Neutrophil (primary cell): ENCODE data around the gene CDC42.
"Not testable (repeated sequence)": the region's sequence is repeated elsewhere in the genome, so short reads cannot be mapped to it uniquely, and the experiment has no call there.

Experiments
- H3K27ac ChIP-seq: fragments of 200-600 bp; sonication (generic); 2 replicates; pipeline ENCODE4 v1.5.1; 2016; ENCODE audit warnings: mild to moderate bottlenecking, moderate library complexity
- H3K27me3 ChIP-seq: fragments of 200-600 bp; sonication (generic); 2 replicates; pipeline ENCODE4 v1.6.0; 2016; ENCODE audit warnings: mild to moderate bottlenecking
- H3K36me3 ChIP-seq: fragments of 200-600 bp; sonication (generic); 2 replicates; pipeline ENCODE4 v1.5.1; 2017
- H3K4me1 ChIP-seq, 2 experiments: fragments of 200-600 bp in 1 of 2; sonication (generic) in 1 of 2; 1 replicate in 1 of 2; 2 replicates in 1 of 2; pipeline versions ENCODE4 v1.5.1 to v1.6.1; 2013 to 2016; ENCODE audit warnings: low read depth in 1 of 2, low read length in 1 of 2, mild to moderate bottlenecking in 1 of 2, moderate library complexity in 1 of 2; ENCODE audit not compliant: control insufficient read depth in 1 of 2, insufficient read depth in 1 of 2
- H3K4me3 ChIP-seq, 2 experiments: fragments of 200-600 bp in 1 of 2; sonication (generic) in 1 of 2; 1 replicate in 1 of 2; 2 replicates in 1 of 2; pipeline ENCODE4 v1.5.1; 2013 to 2016; ENCODE audit warnings: low read depth in 1 of 2, low read length in 1 of 2, mild to moderate bottlenecking in 1 of 2, moderate library complexity in 1 of 2
- H3K9me3 ChIP-seq: fragments of 200-600 bp; sonication (generic); 2 replicates; pipeline ENCODE4 v1.5.1; 2016
- TF ChIP-seq, protein P1 (sequence below): fragments of 200-600 bp; sonication (generic); IDR thresholded peaks from 2 replicates; pipeline ENCODE4 v1.5.1; 2016; ENCODE audit warnings: antibody characterized with exemption

CDC42 gene

GRCh38 chr1:22052115-22053016 lies at the start of gene CDC42:
TSS of gene CDC42 (plus strand) at chr1:22052709. CDS start at chr1:22078479, 25,770 bp downstream.
- Histone ChIP-seq H3K27ac (peak within 1 kb of the TSS; percentile 100), H3K4me1 (peaks cover 60 to 65% of the 10 kb centered on the region in 2 experiments), H3K36me3 (peaks cover 10% of the 10 kb centered on the region), H3K4me3 (peak within 1 kb of the TSS; percentile 78 to 79), H3K27me3 (no peaks in the 10 kb centered on the region), H3K9me3 (no peaks in the 10 kb centered on the region)
- TF ChIP-seq, protein P1, sequence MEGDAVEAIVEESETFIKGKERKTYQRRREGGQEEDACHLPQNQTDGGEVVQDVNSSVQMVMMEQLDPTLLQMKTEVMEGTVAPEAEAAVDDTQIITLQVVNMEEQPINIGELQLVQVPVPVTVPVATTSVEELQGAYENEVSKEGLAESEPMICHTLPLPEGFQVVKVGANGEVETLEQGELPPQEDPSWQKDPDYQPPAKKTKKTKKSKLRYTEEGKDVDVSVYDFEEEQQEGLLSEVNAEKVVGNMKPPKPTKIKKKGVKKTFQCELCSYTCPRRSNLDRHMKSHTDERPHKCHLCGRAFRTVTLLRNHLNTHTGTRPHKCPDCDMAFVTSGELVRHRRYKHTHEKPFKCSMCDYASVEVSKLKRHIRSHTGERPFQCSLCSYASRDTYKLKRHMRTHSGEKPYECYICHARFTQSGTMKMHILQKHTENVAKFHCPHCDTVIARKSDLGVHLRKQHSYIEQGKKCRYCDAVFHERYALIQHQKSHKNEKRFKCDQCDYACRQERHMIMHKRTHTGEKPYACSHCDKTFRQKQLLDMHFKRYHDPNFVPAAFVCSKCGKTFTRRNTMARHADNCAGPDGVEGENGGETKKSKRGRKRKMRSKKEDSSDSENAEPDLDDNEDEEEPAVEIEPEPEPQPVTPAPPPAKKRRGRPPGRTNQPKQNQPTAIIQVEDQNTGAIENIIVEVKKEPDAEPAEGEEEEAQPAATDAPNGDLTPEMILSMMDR, result peak; percentile 22

DNA sequence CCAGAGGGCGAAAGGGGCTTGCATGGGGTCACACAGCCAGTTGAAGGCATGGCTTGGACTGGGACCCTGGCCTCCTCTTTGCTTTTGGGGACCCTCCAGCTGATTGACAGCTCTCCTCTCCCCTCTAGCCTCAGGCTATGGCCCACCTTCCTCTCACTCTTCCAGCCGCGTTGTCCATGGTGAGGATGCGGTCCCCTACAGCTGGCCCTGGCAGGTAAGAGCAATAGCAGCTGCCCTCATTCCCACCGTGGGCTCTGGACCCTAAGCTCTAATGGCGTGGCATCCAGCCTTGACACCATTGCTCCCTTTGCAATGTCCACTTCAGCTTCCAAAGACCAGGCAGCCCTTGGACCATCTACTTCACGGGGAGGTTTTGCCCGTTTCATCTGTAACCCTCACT lies 49.6 kb upstream of the CDC42 start:
- not testable (repeated sequence) for H3K27ac ChIP-seq, H3K4me3 ChIP-seq, H3K36me3 ChIP-seq, H3K27me3 ChIP-seq, H3K9me3 ChIP-seq, H3K4me1 ChIP-seq

GRCh38 chr1:22003959-22004358 lies 48.5 kb upstream of the CDC42 start:
- not testable (repeated sequence) for H3K27ac ChIP-seq, H3K9me3 ChIP-seq, H3K4me3 ChIP-seq, H3K36me3 ChIP-seq, H3K4me1 ChIP-seq, H3K27me3 ChIP-seq

DNA sequence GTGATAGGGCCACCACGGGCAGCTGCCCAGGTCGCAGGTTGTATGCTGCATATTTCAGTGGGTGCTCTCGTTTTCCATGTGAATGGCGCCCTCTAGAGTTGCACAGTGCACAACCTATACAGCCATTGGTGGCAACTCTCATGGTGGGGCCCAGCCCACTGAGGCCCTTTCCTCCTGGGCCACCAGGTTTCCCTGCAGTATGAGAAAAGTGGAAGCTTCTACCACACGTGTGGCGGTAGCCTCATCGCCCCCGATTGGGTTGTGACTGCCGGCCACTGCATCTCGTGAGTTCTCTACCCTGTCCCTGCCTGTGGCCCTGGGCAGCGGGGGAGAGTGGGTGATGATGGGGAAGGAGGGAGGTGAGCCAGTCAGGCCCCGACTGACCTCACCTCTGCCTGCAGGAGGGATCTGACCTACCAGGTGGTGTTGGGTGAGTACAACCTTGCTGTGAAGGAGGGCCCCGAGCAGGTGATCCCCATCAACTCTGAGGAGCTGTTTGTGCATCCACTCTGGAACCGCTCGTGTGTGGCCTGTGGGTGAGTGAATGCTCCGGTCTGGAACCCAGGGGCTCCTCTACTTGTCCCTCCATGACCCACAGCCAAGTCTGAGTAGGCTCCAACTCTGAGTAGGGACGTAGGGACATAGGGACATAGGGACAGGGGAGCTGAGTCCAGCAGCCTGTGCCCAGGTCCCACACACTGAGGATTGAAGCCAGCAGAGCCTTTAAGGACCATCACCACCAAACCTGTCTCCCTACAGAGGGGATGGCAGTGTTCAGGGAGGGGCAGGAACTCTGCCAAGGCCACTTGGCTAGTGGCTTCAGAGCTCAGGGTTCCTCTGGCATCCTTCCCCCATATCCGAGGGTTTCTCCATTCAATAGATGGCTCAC lies 47.0 kb upstream of the CDC42 start:
- H3K4me3 ChIP-seq, H3K9me3 ChIP-seq, H3K36me3 ChIP-seq, H3K27me3 ChIP-seq, H3K4me1 ChIP-seq, H3K27ac ChIP-seq: not testable (repeated sequence)
- TF ChIP-seq, protein P1, result peak; percentile 33

DNA sequence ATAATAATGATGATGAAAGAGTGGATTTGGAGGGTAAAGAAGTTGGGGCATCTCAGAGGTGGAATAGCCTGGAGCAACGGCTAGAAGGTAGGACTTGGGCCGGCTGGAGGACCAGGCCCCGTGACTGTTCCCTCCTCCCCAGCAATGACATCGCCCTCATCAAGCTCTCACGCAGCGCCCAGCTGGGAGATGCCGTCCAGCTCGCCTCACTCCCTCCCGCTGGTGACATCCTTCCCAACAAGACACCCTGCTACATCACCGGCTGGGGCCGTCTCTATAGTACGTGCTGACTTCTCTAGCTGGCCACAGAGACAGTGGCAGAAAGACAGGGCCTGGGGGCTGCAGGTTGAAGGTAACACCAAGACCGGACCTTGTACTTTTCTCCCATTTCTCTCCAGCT lies 45.8 kb upstream of the CDC42 start:
- not testable (repeated sequence) for H3K4me3 ChIP-seq, H3K4me1 ChIP-seq, H3K27me3 ChIP-seq, H3K27ac ChIP-seq, H3K36me3 ChIP-seq, H3K9me3 ChIP-seq

- H3K27me3 ChIP-seq, H3K9me3 ChIP-seq, H3K4me3 ChIP-seq: not testable (repeated sequence)
These were observed 45.2 kb upstream of the CDC42 start for GRCh38 chr1:22007262-22007661.

DNA sequence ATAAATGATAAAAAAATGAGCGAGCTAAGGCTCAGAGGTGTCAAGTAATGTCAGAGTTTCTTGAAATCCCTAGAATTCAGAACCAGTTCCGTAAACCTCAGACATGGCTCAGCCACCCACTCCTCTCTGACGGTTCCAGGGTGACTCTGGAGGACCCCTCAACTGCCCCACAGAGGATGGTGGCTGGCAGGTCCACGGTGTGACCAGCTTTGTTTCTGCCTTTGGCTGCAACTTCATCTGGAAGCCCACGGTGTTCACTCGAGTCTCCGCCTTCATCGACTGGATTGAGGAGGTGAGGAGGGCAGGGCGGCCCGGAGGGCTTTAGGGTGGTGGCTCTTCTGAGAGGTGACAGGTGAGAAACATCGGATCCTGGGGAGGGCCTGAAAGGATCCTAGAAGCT lies 42.9 kb upstream of the CDC42 start:
- H3K4me3 ChIP-seq, H3K9me3 ChIP-seq, H3K27ac ChIP-seq, H3K27me3 ChIP-seq, H3K4me1 ChIP-seq, H3K36me3 ChIP-seq: not testable (repeated sequence)

More at GRCh38 chr1:22007262-22007661, 45.2 kb upstream of the CDC42 start:
- H3K4me1 ChIP-seq, H3K36me3 ChIP-seq, H3K27ac ChIP-seq: not testable (repeated sequence)

DNA sequence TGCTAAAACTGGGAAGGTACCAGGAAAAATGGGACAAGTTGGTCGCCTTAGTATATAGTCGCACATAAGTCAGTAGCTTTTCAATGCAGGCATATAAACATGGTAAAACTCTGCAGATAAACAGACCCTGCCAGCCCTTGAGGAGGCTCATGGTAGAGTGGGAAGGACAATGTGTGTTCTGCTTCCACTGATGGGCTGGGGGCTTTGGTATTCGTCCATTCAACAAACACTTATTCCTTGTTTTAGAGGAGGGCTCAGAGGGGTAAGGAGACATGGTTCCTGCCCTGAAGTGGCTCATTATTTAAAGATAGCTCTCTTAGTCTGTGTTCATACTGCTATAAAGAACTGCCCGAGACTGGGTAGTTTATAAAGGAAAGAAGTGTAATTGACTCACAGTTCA lies 39.8 kb upstream of the CDC42 start:
- H3K36me3 ChIP-seq, result not testable (repeated sequence)

GRCh38 chr1:22014575-22015206 lies 37.8 kb upstream of the CDC42 start:
- H3K4me1 ChIP-seq, result peaks cover 15% of the 10 kb centered on the region in 2 experiments
- H3K27ac ChIP-seq, H3K27me3 ChIP-seq, H3K9me3 ChIP-seq, H3K4me3 ChIP-seq, H3K36me3 ChIP-seq: not testable (repeated sequence)

More for the DNA sequence above, 39.8 kb upstream of the CDC42 start:
- H3K4me3 ChIP-seq, H3K27me3 ChIP-seq, H3K9me3 ChIP-seq, H3K27ac ChIP-seq, H3K4me1 ChIP-seq: not testable (repeated sequence)
